ENCODE measurements around the gene TARBP1.

TARBP1 gene

GRCh38 chr1:234484991-234485739 lies 6.2 kb upstream of the TARBP1 start:
- peak; percentile 27 for DNase-seq (ENCODE audit: low spot score)

- DNase-seq (ENCODE audit: low spot score): no peak
These were observed 5.2 kb upstream of the TARBP1 start for GRCh38 chr1:234484218-234484617.

- DNase-seq (ENCODE audit: low spot score): no peak
These were observed 2.8 kb upstream of the TARBP1 start for GRCh38 chr1:234481771-234482170.

GRCh38 chr1:234479866-234480265 lies 887 bp upstream of the TARBP1 start:
- no peak for DNase-seq (ENCODE audit: low spot score)

- DNase-seq (ENCODE audit: low spot score): no peak
These were observed 256 bp upstream of the TARBP1 start for GRCh38 chr1:234479310-234479559.

GRCh38 chr1:234478152-234478480 lies 863 bp downstream of the TARBP1 start:
- DNase-seq (ENCODE audit: low spot score): peak; percentile 37

GRCh38 chr1:234477386-234478151 lies 1.4 kb downstream of the TARBP1 start:
- DNase-seq (ENCODE audit: low spot score): no peak

GRCh38 chr1:234476172-234476571 lies 2.8 kb downstream of the TARBP1 start:
- no peak for DNase-seq (ENCODE audit: low spot score)

GRCh38 chr1:234475167-234475793 lies 3.7 kb downstream of the TARBP1 start:
- DNase-seq (ENCODE audit: low spot score): no peak

GRCh38 chr1:234474375-234474774 lies 4.6 kb downstream of the TARBP1 start:
- no peak for DNase-seq (ENCODE audit: low spot score)

GRCh38 chr1:234473118-234473517 lies 5.9 kb downstream of the TARBP1 start:
- no peak for DNase-seq (ENCODE audit: low spot score)

GRCh38 chr1:234469376-234469775 lies 9.6 kb downstream of the TARBP1 start:
- DNase-seq (ENCODE audit: low spot score): no peak

- DNase-seq (ENCODE audit: low spot score): no peak
These were observed 10.4 kb downstream of the TARBP1 start for GRCh38 chr1:234468580-234468979.

- DNase-seq (ENCODE audit: low spot score): no peak
These were observed 11.2 kb downstream of the TARBP1 start for GRCh38 chr1:234467821-234468220.

GRCh38 chr1:234466945-234467344 lies 12.0 kb downstream of the TARBP1 start:
- no peak for DNase-seq (ENCODE audit: low spot score)

GRCh38 chr1:234463749-234464148 lies 15.2 kb downstream of the TARBP1 start:
- no peak for DNase-seq (ENCODE audit: low spot score)

GRCh38 chr1:234460652-234461051 lies 18.3 kb downstream of the TARBP1 start:
- DNase-seq (ENCODE audit: low spot score): no peak

- no peak for DNase-seq (ENCODE audit: low spot score)
These were observed 20.5 kb downstream of the TARBP1 start for GRCh38 chr1:234458352-234459017.

- no peak for DNase-seq (ENCODE audit: low spot score)
These were observed 24.1 kb downstream of the TARBP1 start for GRCh38 chr1:234454926-234455325.

- DNase-seq (ENCODE audit: low spot score): no peak
These were observed 26.5 kb downstream of the TARBP1 start for GRCh38 chr1:234452406-234452965.

GRCh38 chr1:234440348-234440747 lies 38.6 kb downstream of the TARBP1 start:
- no peak for DNase-seq (ENCODE audit: low spot score)

- no peak for DNase-seq (ENCODE audit: low spot score)
These were observed 40.4 kb downstream of the TARBP1 start for GRCh38 chr1:234438579-234438978.

All from putamen (tissue), 1 donor.